Femur (tissue), 1 donor: ENCODE results near the gene DERL2.

Experiments
- DNase-seq: peaks from one replicate; pipeline ENCODE4 v3.0.0-alpha.2; 2017

Gene DERL2

GRCh38 chr17:5500589-5501391, 14.8 kb upstream of the DERL2 start:
- DNase-seq, result peak; percentile 97

- DNase-seq, result no peak
These were observed 14.2 kb upstream of the DERL2 start for GRCh38 chr17:5500247-5500588.

GRCh38 chr17:5499476-5500231, 13.7 kb upstream of the DERL2 start:
- peak; percentile 50 for DNase-seq

GRCh38 chr17:5492970-5493369, 7.0 kb upstream of the DERL2 start:
- DNase-seq, result no peak

GRCh38 chr17:5488752-5489151, 2.8 kb upstream of the DERL2 start:
- DNase-seq, result no peak

- peak; percentile 100 for DNase-seq
These were observed 487 bp upstream of the DERL2 start, which contains the start of gene MIS12 for GRCh38 chr17:5486206-5487124. Gene MIS12, plus strand, starts transcription at chr17:5486566. Its CDS starts 2,297 bp downstream, at chr17:5488863.

GRCh38 chr17:5481451-5481850, 4.5 kb downstream of the DERL2 start:
- DNase-seq, result no peak

GRCh38 chr17:5480962-5481361, 5.0 kb downstream of the DERL2 start:
- DNase-seq, result no peak

- DNase-seq, result no peak
These were observed 7.0 kb downstream of the DERL2 start for GRCh38 chr17:5478992-5479391.

GRCh38 chr17:5473906-5474305, 12.1 kb downstream of the DERL2 start:
- DNase-seq, result no peak

- no peak for DNase-seq
These were observed 13.5 kb downstream of the DERL2 start for GRCh38 chr17:5472511-5472910.

- no peak for DNase-seq
These were observed 17.9 kb downstream of the DERL2 start for GRCh38 chr17:5468075-5468473.

GRCh38 chr17:5467416-5467815, 18.6 kb downstream of the DERL2 start:
- DNase-seq, result no peak

- no peak for DNase-seq
These were observed 19.7 kb downstream of the DERL2 start for GRCh38 chr17:5466295-5466694.

GRCh38 chr17:5464717-5465507, 21.1 kb downstream of the DERL2 start:
- no peak for DNase-seq

GRCh38 chr17:5446786-5447185, 39.2 kb downstream of the DERL2 start:
- no peak for DNase-seq

- DNase-seq, result no peak
These were observed 41.8 kb downstream of the DERL2 start for GRCh38 chr17:5444209-5444608.

GRCh38 chr17:5443728-5444127, 42.2 kb downstream of the DERL2 start:
- DNase-seq, result no peak

GRCh38 chr17:5439446-5439764, 46.6 kb downstream of the DERL2 start:
- DNase-seq, result no peak

GRCh38 chr17:5438716-5439445, 47.1 kb downstream of the DERL2 start, which contains the start of gene C1QBP:
Gene C1QBP, minus strand, starts transcription at chr17:5439155. Its CDS starts 82 bp downstream, at chr17:5439073.
- peak; percentile 94 for DNase-seq

GRCh38 chr17:5437721-5438317, 48.2 kb downstream of the DERL2 start:
- no peak for DNase-seq
